Measurements from ENCODE around the gene TAS1R2. TPM values are rescaled to one million over a fixed set of nuclear protein-coding genes. Genes with fewer than 3 reads are reported as not detected.

Gene TAS1R2
- total RNA-seq, 6 experiments from 2014 or later, result 0.07 TPM; not detected in 5

- TF ChIP-seq CTCF (IDR thresholded peaks at IDR 0.05), result no peak
- no peak for TF ChIP-seq POLR2A (IDR thresholded peaks at IDR 0.05)
- ATAC-seq, result no peak
- no peaks in the 10 kb centered on the region for H3K27me3 ChIP-seq
- intact Hi-C loops (cut with DNase I), result no loop called here
- H3K4me1 ChIP-seq, result no peaks in the 10 kb centered on the region
- no peak overlapping the region for H3K4me3 ChIP-seq
- no peak overlapping the region for H3K27ac ChIP-seq
- peak in 1 of 3 donors; percentile 36 for DNase-seq
- no peaks in the 10 kb centered on the region for H3K9me3 ChIP-seq
- no peaks in the 10 kb centered on the region for H3K36me3 ChIP-seq
- 55% methylated on average over 2 of the region's 9 CpGs for WGBS (ENCODE audit: insufficient coverage, low coverage, low lambda C conversion rate, missing lambda C conversion rate)
Measured at GRCh38 chr1:18865176-18865575, 5.7 kb upstream of the TAS1R2 start.

GRCh38 chr1:18861590-18861989 lies 2.1 kb upstream of the TAS1R2 start:
- H3K27me3 ChIP-seq, result no peaks in the 10 kb centered on the region
- 69% methylated on average over 2 of the region's 8 CpGs for WGBS (ENCODE audit: insufficient coverage, low coverage, low lambda C conversion rate, missing lambda C conversion rate)
- no peaks in the 10 kb centered on the region for H3K4me1 ChIP-seq
- no peak overlapping the region for H3K4me3 ChIP-seq
- no peaks in the 10 kb centered on the region for H3K9me3 ChIP-seq
- peak in 1 of 3 donors; percentile 22 for DNase-seq
- intact Hi-C loops (cut with DNase I), result no loop called here
- no peak overlapping the region for H3K27ac ChIP-seq
- no peaks in the 10 kb centered on the region for H3K36me3 ChIP-seq
- no peak for ATAC-seq
- TF ChIP-seq CTCF (IDR thresholded peaks at IDR 0.05) (no peak), POLR2A (IDR thresholded peaks at IDR 0.05) (no peak)

- DNase-seq, result peak in 1 of 3 donors; percentile 30
- no peak for TF ChIP-seq CTCF (IDR thresholded peaks at IDR 0.05)
- TF ChIP-seq POLR2A (IDR thresholded peaks at IDR 0.05), result no peak
- Histone ChIP-seq H3K9me3 (no peaks in the 10 kb centered on the region), H3K4me1 (no peaks in the 10 kb centered on the region), H3K27me3 (no peaks in the 10 kb centered on the region), H3K27ac (no peak overlapping the region), H3K4me3 (no peak overlapping the region), H3K36me3 (no peaks in the 10 kb centered on the region)
- no peak for ATAC-seq
- 74% methylated on average over 9 of the region's 9 CpGs for whole genome bisulfite sequencing (ENCODE audit: insufficient coverage, low coverage, low lambda C conversion rate, missing lambda C conversion rate)
- intact Hi-C loops (cut with DNase I), result no loop called here
Measured at GRCh38 chr1:18861082-18861481, 1.6 kb upstream of the TAS1R2 start.

GRCh38 chr1:18858070-18858688 lies 1.3 kb downstream of the TAS1R2 start:
- Histone ChIP-seq H3K9me3 (no peaks in the 10 kb centered on the region), H3K36me3 (no peaks in the 10 kb centered on the region), H3K4me1 (no peaks in the 10 kb centered on the region), H3K27me3 (no peaks in the 10 kb centered on the region), H3K4me3 (no peak overlapping the region), H3K27ac (no peak overlapping the region)
- DNase-seq, result no peak
- TF ChIP-seq POLR2A (IDR thresholded peaks at IDR 0.05), result no peak
- no peak for TF ChIP-seq CTCF (IDR thresholded peaks at IDR 0.05)
- ATAC-seq, result no peak
- WGBS (ENCODE audit: insufficient coverage, low coverage, low lambda C conversion rate, missing lambda C conversion rate), result 77% methylated on average over 7 of the region's 7 CpGs
- intact Hi-C loops (cut with DNase I), result no loop called here
